Heart left ventricle (tissue), 16 donors: ENCODE results near the gene SLC23A2. TPM values are rescaled to one million over a fixed set of nuclear protein-coding genes. Genes with fewer than 3 reads are reported as not detected.

ENCODE experiments used
- ATAC-seq, 4 donors: fragments of 200-7000 bp; cut with Tn5 transposase; one replicate each; pipeline ENCODE4 v1.9.1; 2020 to 2022; ENCODE audit warnings: moderate library complexity in 4 of 4, mild to moderate bottlenecking in 3 of 4, moderate number of reproducible peaks in 1 of 4
- DNase-seq, 5 donors: peaks; one replicate each; pipeline ENCODE4 v3.0.0-alpha.2; 2020
- H3K27ac ChIP-seq, 12 donors: fragments of 200-600 bp; sonication (generic) in 4 of 12; one replicate each; pipeline versions ENCODE4 v1.5.0 to v1.8.0; 2016 to 2022; ENCODE audit warnings: mild to moderate bottlenecking in 2 of 12
- H3K27me3 ChIP-seq, 9 donors: fragments of 200-600 bp; sonication (generic) in 2 of 9; one replicate each; pipeline versions ENCODE4 v1.5.1 to v1.8.0; 2016 to 2022; ENCODE audit warnings: mild to moderate bottlenecking in 3 of 9
- H3K36me3 ChIP-seq, 9 donors: fragments of 200-600 bp; sonication (generic) in 2 of 9; one replicate each; pipeline versions ENCODE4 v1.5.0 to v1.8.0; 2018 to 2022; ENCODE audit warnings: mild to moderate bottlenecking in 2 of 9
- H3K4me1 ChIP-seq, 12 donors: fragments of 200-600 bp; sonication (generic) in 4 of 12; one replicate each; pipeline versions ENCODE4 v1.5.0 to v1.8.0; 2016 to 2022; ENCODE audit warnings: mild to moderate bottlenecking in 3 of 12
- H3K4me3 ChIP-seq, 12 donors: fragments of 200-600 bp; sonication (generic) in 4 of 12; one replicate each; pipeline versions ENCODE4 v1.5.0 to v1.8.0; 2017 to 2022; ENCODE audit warnings: mild to moderate bottlenecking in 9 of 12, moderate library complexity in 4 of 12
- H3K9me3 ChIP-seq, 12 donors: fragments of 200-600 bp; sonication (generic) in 4 of 12; one replicate each; pipeline versions ENCODE4 v1.5.0 to v1.8.0; 2016 to 2022; ENCODE audit warnings: mild to moderate bottlenecking in 1 of 12
- CTCF ChIP-seq, 12 donors: fragments of 200-600 bp; sonication (generic) in 4 of 12; IDR thresholded peaks; one replicate each; pipeline versions ENCODE4 v1.5.0 to v1.8.0; 2018 to 2022; ENCODE audit warnings: antibody characterized with exemption in 12 of 12, mild to moderate bottlenecking in 5 of 12
- POLR2A ChIP-seq, 2 donors: fragments of 450-650 bp; IDR thresholded peaks; one replicate each; pipeline ENCODE4 v1.6.1; 2017; ENCODE audit warnings: antibody characterized with exemption in 2 of 2, mild to moderate bottlenecking in 2 of 2, moderate library complexity in 2 of 2
- WGBS, 4 donors: extraction: QIAGEN DNeasy Blood & Tissue Kit in 2 of 4; methylation state at CpG; one replicate each; pipeline versions ENCODE4 v1.1.5 to v1.1.7; 2013 to 2018; 5-methylcytosine and 5-hydroxymethylcytosine counted together
- intact Hi-C, 10 donors: fragments of 100-400 bp; cut with DNase I; formaldehyde crosslinking; loops; one replicate each; pipeline versions ENCODE4 v1.11.1 to v1.14.2; 2022
- polyA plus RNA-seq, 2 donors: library from polyadenylated mRNA; stranded (reverse); fragments of 200-250 nt; gene quantifications; one replicate each; pipeline ENCODE4 v1.2.3, GENCODE V29; 2013
- total RNA-seq, 9 donors: library from RNA; depleted of rRNA in 2 of 9; stranded (reverse); fragments of >200 nt in 2 of 9; fragmentation: NEBNext Ultra II Directional in 3 of 9; extraction: Animal tissue kit (Norgen Biotek cat#: 25700) in 3 of 9; gene quantifications; one replicate each; pipeline versions ENCODE4 v1.1.0 to v1.2.4, GENCODE V29; 2016 to 2023
- donor health status: ischemic (EF 13 %, LVEDD 7.1; RV severe dilation, severe dysfunction).
- donor health status: healthy with polysubstance abuse.
- donor health status: DM: no; HTN: yes; CAD: no.
- donor health status: DM: no; HTN: no; CAD: no.
- donor health status: ischemic (EF 25% LVEDD 6.9; RV normal size, moderate dysfunction).
- donor health status: ischemic (EF 25% LVEDD 5.7; RV mildly dilated, moderate dysfunction).
- donor health status: healthy.
- donor health status: DM: yes; HTN: yes; CAD: no.
- donor health status: ischemic (EF 35%, LVEDD 5.7; RV mildly dilated, moderate dysfunction).
- donor health status: nonischemic (EF 11% LVEDD 7.7; RV severe dilation, severe dysfunction).
- donor health status: DM: yes; HTN: yes; CAD: no.
- donor health status: PGD.
- donor health status: ischemic (EF 29% LVEDD 5.4; RV normal size, mild dysfunction).
- donor health status: nonischemic (EF 23%, LVEDD 6.1; RV moderate dilation, normal function).

SLC23A2 gene
- total and polyA plus RNA-seq, 11 donors = 3.0 to 18.7 (median 8.1) TPM

- TF ChIP-seq POLR2A (IDR thresholded peaks at IDR 0.05) = no peak
- no peak for TF ChIP-seq CTCF (IDR thresholded peaks at IDR 0.05)
- H3K36me3 ChIP-seq = peaks cover 0 to 21% (median 7%) of the 10 kb centered on the region in 9 donors
- H3K27me3 ChIP-seq = no peaks in the 10 kb centered on the region
- no peak for ATAC-seq
- peaks cover 0 to 8% (median 0%) of the 10 kb centered on the region in 12 donors for H3K9me3 ChIP-seq
- no peak overlapping the region for H3K4me3 ChIP-seq
- no peak overlapping the region for H3K27ac ChIP-seq
- H3K4me1 ChIP-seq = no peaks in the 10 kb centered on the region
- 69 to 84% (median 81%) methylated on average over 4 of the region's 4 CpGs for WGBS, 4 donors
- DNase-seq = no peak
- intact Hi-C loops = no loop called here
Observed at GRCh38 chr20:4905613-4906012, 95.7 kb downstream of the SLC23A2 start.

GRCh38 chr20:4905195-4905594, 96.1 kb downstream of the SLC23A2 start:
- DNase-seq (no peak), ATAC-seq (no peak)
- intact Hi-C loops = no loop called here
- TF ChIP-seq CTCF (IDR thresholded peaks at IDR 0.05) = no peak
- TF ChIP-seq POLR2A (IDR thresholded peaks at IDR 0.05) = no peak
- Histone ChIP-seq H3K27ac (no peak overlapping the region), H3K4me3 (no peak overlapping the region), H3K4me1 (no peaks in the 10 kb centered on the region), H3K27me3 (no peaks in the 10 kb centered on the region), H3K9me3 (peaks cover 0 to 8% (median 0%) of the 10 kb centered on the region in 12 donors), H3K36me3 (peaks cover 0 to 22% (median 9%) of the 10 kb centered on the region in 9 donors)
- 92 to 97% (median 95%) methylated on average over 4 of the region's 4 CpGs for WGBS, 4 donors

DNA sequence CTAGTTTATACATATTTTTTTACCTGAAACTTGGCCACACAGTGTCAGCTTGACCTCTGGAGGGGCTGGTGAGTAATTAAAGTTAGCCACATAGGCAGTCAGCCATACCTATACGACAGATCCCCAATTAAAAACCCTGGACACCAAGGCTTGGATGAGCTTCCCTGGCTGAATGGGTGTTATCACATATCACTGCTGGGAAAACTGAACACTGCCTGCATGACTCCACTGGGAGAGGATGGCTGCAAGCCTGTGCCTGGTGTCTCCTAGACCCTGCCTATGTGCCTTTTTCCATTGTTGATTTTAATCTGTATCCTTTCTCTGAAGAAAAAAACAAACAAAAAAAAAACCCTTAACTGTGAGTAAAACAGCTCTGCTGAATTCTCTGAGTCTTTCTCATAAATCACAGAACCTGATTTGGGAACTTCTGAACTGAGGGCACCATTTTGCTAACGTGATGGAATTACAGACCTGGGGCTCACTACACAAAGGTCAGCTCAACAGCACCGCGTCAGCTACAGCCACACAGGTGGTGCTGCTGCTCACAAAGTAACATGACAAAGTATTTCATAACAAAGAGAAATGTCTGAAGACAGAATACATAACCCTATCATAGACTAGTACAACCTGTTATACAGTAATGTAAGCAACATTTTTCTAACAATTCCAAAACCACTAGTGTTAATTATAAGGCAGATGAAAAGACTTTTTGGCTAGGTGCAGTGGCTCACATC, 97.0 kb downstream of the SLC23A2 start:
- WGBS, 4 donors = 98 to 100% (median 99%) methylated on average over 4 of the region's 4 CpGs
- no peak for ATAC-seq
- peaks cover 0 to 28% (median 12%) of the 10 kb centered on the region in 9 donors for H3K36me3 ChIP-seq
- no peaks in the 10 kb centered on the region for H3K27me3 ChIP-seq
- no peak overlapping the region for H3K4me3 ChIP-seq
- H3K4me1 ChIP-seq = peaks cover 0 to 1% (median 0%) of the 10 kb centered on the region in 12 donors
- no peak for TF ChIP-seq POLR2A (IDR thresholded peaks at IDR 0.05)
- TF ChIP-seq CTCF (IDR thresholded peaks at IDR 0.05) = no peak
- intact Hi-C loops = no loop called here
- no peak for DNase-seq
- H3K27ac ChIP-seq = no peak overlapping the region
- peaks cover 0 to 8% (median 0%) of the 10 kb centered on the region in 12 donors for H3K9me3 ChIP-seq

DNA sequence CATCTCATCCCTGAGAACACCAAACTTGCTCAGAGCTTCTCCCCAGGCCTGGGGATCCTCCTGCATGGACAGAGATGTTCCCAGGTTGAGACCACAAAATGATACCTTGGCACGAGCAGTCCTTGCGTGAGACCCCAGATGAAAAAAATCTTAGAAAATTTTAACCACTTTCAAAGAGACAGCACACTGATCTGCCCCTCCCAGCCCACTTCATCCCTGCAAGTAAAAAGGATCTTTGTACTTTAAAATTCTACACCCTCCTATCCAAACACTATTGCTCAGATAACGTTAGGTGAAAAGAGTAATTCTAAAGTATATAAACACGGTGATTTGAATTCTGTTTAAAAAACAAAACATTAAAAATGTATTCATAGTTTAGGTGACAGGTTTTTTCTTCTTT, 98.5 kb downstream of the SLC23A2 start:
- 93 to 98% (median 95%) methylated on average over 4 of the region's 4 CpGs for WGBS, 4 donors
- ATAC-seq (no peak), DNase-seq (no peak)
- no peak overlapping the region for H3K4me3 ChIP-seq
- peaks cover 0 to 40% (median 16%) of the 10 kb centered on the region in 9 donors for H3K36me3 ChIP-seq
- peaks cover 0 to 4% (median 0%) of the 10 kb centered on the region in 12 donors for H3K9me3 ChIP-seq
- TF ChIP-seq POLR2A (IDR thresholded peaks at IDR 0.05) (no peak), CTCF (IDR thresholded peaks at IDR 0.05) (no peak)
- intact Hi-C loops = no loop called here
- peaks cover 0 to 13% (median 3%) of the 10 kb centered on the region in 12 donors for H3K4me1 ChIP-seq
- H3K27me3 ChIP-seq = no peaks in the 10 kb centered on the region
- H3K27ac ChIP-seq = no peak overlapping the region
